NCI-H774 (cell line): ENCODE results near the gene FXYD1.
"Not testable (repeated sequence)": the region's sequence is repeated elsewhere in the genome, so short reads cannot be mapped to it uniquely, and the experiment has no call there.

ENCODE experiments used
- DNase-seq: peaks from one replicate; lab custom pipeline; 2025; lab: John Stamatoyannopoulos, UW

FXYD1 gene

GRCh38 chr19:35138305-35138892 lies at the start of gene FXYD1:
FXYD1 (plus strand) TSS chr19:35138824; CDS start chr19:35140080, 1,256 bp downstream.
- no peak for DNase-seq

DNA sequence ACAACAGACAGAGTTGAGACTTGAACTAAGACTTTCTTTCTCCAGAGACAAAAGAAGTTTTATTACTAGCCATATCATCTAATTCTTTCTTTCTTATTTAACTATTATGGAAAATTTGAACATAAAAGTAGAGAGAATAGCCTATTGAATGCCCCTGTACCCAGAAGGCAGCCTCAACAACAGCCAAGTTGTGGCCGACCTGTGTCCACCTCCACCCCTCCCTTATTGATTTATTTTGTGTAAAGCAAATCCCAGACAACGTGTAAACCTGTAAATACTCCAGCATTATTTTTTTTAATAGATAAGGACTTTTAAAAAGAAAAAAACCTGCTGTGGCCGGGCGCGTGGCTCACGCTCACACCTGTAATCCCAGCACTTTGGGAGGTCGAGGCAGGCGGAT lies 49.1 kb upstream of the FXYD1 start:
- DNase-seq = no peak

DNA sequence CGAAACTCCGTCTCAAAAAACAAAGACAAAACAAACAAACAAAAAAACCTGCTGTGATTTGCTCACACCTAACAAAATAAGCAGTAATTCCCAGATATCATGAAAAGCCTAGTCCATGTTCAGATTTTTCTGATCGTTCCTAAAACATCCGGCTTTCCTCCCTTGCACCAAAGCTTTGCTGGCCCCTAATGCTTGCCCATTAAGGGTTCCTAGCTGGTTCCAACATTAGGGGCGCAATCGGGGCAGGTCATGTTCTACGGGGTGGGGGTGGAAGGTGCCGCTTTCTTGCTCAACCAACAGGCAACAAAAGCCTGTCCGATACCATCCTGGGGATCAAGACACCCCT lies 48.5 kb upstream of the FXYD1 start:
- DNase-seq = no peak

- peak; percentile 22 for DNase-seq
Measured at GRCh38 chr19:35090506-35091214, 48.0 kb upstream of the FXYD1 start.

GRCh38 chr19:35093430-35093829 lies 45.2 kb upstream of the FXYD1 start:
- DNase-seq = no peak

- no peak for DNase-seq
Measured at GRCh38 chr19:35093941-35094647, 44.5 kb upstream of the FXYD1 start.

DNA sequence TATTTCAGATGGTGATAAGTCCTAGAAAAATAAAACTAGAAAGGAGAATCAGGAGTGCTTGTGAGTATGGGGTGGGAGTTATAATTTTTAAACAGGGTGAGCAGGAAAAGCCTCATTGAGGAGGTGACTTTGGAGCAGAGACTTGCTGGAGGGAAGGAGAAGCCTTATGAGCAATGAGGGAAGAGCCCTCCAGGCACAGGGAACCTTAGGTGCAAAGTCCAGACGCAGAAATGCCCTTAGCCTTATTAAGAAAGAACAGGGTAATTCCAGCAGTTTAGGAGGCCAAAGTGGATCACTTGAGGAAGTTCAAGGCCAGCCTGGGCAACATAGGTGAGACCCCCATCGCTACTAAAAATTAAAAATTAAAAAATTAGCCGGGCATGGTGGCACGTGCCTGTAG lies 44.0 kb upstream of the FXYD1 start:
- DNase-seq = no peak

GRCh38 chr19:35095667-35096368 lies 42.8 kb upstream of the FXYD1 start:
- DNase-seq = no peak

- DNase-seq = no peak
Measured at GRCh38 chr19:35098413-35099049, 40.1 kb upstream of the FXYD1 start.

GRCh38 chr19:35099155-35099896 lies 39.3 kb upstream of the FXYD1 start:
- no peak for DNase-seq

DNA sequence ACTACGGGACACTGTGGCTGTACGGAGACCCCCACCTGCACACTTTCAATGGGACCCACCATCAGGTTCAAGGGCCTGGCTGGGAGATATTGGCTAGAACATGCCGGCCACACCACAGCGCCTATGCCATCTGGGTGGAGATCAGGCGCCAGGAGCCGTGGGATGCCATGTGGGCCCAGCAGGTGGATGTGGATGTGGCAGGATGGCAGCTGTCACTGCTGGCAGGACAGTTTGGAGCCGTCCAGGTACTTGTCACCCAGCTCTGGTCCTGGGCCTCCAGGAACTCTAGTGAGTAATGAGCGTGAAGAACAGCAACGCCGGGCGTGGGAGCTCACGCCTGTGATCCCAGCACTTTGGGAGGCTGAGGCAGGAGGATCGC lies 38.7 kb upstream of the FXYD1 start:
- DNase-seq = no peak

DNA sequence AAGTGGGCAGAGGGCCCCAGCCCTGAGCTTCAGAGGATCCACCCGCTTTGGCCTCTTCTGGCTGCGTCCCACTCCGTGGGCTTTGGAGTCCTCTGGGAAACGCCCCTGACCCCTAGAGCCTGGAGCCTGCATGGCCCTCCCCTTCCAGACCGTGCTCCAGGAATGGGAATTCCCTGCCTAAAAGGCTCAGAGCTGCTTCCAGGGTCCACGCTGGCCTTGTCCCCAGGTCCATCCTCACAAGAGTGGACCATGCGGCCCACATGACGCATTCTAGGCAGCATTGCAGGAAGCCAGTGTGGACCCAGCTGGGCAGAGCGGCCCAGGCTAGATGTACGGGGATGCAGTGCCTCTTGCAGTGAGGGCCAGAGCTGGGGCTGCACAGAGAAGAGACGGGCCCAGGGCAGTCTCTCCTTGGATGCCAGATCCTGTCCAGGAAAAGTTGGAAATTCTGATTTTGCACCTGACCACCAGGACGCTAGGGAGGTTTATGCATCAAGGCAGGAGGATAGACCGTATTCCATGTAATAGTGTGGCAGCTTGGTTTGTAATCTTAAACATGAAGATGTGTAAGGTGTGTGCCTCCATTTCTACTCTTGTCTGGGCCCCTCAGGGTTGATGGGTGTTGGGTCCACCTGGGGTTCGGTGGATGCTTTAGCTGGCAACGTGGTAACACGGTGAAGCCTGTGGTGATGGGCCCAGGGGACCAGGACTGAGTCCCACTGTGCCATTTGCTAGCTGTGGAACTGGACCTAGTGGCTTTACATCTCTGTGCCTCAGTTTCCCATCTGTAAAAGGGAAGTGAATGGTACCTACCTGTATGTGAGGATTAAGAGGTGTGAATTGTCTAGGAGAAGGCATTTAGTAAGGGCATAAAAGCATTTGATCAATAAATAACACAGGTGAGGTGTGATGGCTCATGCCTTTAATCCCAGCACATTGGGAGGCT lies 37.8 kb upstream of the FXYD1 start:
- no peak for DNase-seq

GRCh38 chr19:35101949-35102348 lies 36.7 kb upstream of the FXYD1 start:
- not testable (repeated sequence) for DNase-seq

GRCh38 chr19:35103614-35104013 lies 35.0 kb upstream of the FXYD1 start:
- not testable (repeated sequence) for DNase-seq

DNA sequence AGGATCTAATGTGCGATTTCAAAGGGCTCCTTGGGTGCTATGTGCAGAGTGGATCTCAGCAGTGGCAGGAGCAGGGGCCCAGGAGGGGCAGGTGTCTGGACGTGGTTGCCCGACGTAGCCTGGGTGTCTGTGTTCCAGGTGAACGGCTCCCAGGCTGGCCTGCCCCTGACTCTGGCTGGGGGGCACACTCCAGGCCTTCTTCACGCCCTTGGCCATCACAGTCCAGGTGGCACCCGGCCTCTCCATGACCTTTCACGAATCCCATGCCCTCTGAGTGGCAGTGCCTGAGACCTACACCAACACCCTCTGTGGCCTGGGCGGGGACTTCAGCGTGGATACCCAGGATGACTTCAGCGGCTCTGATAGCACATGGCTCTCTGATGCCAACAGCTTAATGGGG lies 34.3 kb upstream of the FXYD1 start:
- DNase-seq = no peak

DNA sequence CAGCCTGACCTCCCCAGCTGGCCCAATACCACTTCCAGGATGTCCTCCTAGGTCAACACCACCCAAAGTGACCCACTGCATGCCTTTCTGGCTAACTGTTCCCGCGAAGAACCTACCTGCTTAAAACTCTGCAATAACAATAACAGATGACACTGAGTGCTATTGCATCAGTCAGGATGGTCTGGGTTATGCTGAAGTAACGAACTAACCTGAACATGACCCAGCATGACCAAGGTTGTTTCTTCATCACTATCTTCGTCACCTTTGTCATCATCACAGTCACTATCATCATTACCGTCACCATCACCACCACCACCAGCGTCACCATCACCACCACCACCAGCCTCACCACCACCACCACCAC lies 33.6 kb upstream of the FXYD1 start:
- DNase-seq = no peak

DNA sequence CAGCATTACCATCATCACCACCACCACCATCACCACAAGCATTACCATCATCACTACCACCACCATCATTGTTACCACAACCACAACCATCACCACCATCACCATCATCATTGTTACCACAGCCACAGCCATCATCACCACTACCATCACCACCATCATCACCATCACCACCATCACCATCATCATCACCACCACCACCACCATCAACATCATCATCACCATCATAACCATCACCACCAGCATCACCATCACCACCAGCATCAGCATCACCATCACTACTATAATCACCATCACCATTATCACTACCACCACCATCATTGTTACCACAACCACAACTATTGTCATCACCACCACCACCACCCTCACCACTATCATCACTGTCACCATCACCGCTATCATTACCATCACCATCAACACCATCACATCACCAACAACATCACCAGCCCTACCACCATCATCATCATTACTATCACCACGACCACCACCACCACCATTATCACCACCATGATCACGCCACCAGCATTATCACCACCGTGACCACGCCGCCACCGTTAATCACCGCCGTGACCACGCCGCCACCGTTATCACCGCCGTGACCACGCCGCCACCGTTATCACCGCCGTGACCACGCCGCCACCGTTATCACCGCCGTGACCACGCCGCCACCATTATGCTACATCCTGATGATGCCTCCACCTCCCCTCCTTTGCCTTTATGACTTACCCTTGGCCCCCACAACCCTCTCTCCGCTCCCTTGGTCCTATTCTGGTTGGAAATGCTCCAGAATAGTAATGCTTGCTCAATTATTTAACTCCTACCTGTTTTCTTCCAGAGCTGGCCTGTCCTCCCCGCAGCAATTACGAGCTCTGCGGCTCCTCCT lies 33.0 kb upstream of the FXYD1 start:
- DNase-seq = no peak

DNA sequence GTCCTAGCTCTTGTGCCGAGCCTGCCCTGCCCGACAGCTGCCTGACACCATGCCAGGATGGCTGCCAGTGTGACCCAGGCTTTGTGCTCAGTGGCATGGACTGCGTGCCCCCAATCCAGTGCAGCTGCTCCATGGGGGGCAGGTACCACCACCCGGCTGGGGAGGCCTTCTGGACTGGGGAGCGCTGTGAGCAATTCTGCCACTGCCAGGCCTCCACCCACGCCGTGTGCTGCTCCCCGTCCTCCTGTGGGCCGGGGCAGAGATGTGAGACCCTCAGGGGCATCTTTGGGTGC lies 32.4 kb upstream of the FXYD1 start:
- DNase-seq = no peak

GRCh38 chr19:35106898-35107541 lies 31.6 kb upstream of the FXYD1 start:
- DNase-seq = no peak
